Fibroblast of skin of left biceps (primary cell): ENCODE measurements around the gene NOTCH1.
"Not testable (repeated sequence)": the region's sequence is repeated elsewhere in the genome, so short reads cannot be mapped to it uniquely, and the experiment has no call there.

Source experiments
- DNase-seq, 2 experiments: peaks; one replicate each; pipeline ENCODE4 v3.0.0-alpha.2; 2013; ENCODE audit warnings: low read depth in 2 of 2

The NOTCH1 gene

DNA sequence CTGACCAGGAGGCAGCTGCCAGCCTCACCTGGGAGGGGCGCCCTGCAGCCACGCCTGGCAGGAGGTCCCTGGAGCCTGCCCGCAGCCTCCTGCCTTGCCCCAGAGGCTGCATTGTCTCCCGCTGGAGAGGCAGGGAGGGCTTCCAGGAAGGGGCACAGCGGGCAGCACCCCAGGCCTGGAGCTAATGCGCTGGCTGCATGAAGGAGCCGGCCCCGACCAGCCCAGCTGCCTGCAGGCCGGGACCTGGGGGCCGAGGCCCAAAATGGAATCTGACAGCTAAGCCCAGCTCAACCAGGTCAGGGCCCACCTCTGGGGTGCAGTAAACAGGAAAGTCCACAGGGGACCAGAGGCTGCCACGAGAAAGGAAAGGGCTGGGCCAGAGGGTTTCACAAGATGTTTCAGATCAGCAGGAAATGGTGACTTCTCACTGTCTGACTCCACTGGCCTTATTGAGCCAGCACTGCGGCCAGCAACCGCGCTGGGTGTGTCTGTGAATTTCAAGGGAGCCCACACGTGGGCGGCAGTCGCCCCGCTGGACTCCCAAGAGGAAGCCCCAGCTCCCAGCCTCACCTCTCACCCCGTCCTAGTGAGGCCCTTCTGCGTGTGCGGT is 18.6 kb upstream of the NOTCH1 start:
- DNase-seq: no peak

DNA sequence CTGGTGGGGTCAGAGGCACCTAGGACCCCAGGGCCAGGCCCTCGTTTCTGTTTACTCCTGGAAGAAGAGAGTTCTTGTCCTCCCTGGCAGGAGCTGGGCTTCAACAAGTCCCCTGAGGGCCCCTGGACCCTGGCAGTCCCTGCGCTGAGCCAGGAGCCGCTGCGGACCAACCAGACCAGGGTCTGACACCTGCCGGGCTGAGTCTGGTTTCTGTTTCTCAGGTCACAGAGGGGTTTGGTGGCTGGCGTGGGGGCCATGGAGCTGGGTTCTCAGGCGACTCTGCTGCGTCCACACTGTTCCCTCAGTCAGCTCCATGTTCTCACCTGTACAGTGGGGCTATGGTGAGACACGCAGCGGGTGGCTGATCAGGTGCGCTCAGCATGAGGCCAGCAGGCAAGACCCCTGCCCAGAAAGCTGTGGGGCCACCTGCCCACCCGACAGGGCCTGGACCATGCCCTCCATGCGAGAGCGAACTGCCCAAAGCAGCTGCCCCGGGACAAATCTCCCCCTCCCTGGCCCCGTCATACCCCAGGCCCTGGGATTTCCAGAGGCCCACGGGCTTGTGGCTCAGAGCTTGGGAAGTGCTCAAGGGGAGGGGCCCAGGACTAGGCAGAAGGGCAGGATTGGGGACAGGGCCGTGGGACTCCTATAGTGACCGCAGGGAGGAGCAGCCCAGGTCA is 17.9 kb upstream of the NOTCH1 start:
- DNase-seq: no peak

DNA sequence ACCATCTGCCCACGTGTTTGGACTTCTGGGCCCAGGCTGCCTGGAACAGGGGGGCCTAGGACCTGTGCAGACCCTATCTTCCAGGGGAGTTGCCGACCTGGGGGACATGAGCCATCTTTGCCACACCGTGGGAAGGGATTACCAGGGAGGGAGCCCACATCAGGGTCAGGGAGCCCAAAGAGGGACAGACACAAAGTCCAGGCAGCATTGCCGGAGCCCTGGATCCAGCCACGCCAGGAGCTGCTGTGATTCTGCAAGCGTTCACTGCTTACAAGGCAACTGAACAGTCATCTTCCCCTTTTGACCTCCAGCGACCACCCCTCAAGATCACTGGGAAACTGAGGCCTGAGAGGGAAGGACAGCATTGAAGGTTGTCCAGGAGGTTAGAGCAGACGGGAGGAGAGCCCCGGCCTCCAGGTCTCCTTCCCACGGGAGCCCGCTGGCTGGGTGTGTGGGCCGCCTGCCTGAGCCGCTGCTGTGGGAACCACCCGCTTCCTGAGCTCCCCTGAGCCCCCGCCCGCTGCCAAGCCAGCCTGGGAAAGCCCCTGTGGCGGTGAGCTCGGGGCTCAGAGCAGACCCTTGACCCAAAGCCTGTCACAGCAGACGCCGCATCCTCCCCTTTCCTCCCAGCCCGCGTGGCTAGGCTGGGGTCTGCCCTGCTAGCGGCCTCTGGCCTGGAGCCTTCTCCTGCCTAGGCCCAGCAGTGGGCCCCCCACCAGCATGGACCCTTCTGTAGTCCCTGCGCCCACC is 17.1 kb upstream of the NOTCH1 start:
- no peak for DNase-seq

DNA sequence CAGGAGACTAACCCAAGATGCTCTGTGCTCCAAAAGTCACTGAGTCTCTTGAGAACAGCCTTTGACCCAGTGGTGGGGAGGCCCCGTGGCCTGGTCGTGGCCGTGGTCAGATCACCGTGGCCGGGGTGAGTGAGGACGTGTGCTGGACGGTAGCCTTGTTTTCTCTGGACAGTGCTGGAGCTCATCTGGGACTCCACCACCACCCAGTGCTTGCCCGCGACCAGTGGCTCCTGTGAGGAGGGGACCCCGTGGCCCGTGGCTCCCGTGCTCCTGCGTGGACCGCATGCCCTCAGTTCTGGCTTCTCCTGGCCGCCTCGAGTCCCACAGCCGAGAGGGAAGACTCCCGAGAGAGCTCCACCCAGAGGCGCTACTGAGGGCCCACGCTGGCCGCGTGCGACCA is 15.9 kb upstream of the NOTCH1 start:
- DNase-seq: no peak

DNA sequence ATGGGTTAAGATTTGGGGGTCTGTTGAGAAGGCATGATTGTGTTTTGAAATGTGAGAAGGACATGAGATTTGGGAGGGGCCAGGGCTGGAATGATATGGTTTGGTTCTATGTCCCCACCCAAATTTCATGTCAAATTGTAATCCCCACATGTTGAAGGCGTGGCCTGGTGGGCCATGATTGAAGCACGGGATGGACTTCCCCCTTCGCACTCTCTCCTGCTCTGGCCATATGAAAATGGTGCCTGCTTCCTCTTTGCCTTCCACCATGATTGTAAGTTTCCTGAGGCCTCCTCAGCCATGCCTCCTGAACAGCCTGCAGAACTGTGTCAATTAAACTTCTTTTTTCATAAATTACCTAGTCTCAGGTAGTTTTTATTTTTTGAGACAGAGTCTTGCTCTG is 14.7 kb upstream of the NOTCH1 start:
- no peak for DNase-seq

DNA sequence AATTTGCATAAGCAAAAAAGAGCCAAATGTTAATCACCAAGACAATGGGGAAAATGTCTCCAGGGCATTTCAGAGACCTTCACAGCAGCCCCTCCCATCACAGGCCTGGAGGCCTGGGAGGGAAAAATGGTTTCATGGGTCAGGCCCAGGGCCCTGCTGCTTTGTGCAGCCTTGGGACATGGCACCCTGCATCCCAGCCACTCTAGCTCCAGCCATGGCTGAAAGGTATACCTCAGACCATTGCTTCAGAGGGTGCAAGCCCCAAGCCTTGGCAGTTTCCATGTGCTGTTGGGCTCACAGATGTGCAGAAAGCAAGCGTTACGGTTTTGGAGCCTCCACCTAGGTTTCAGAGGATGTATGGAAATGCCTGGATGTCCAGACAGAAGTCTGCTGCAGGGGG is 13.5 kb upstream of the NOTCH1 start:
- not testable (repeated sequence) for DNase-seq

DNA sequence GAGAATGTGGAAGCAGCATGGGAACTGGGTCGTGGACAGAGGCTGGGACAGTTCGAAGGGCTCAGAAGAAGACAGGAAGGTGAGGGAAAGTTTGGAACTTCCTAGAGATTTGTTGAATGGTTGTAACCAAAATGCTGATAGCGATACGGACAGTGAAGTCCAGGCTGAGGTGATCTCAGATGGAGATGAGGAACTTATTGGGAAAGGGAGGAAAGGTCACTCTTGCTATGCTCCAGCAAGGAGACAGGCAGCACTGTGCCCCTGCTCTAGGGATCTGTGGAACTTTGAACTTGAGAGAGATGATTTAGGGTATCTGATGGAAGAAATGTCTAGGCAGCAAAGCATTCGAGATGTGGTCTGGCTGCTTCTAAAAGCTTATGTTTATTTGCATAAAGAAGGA is 13.0 kb upstream of the NOTCH1 start:
- not testable (repeated sequence) for DNase-seq

DNA sequence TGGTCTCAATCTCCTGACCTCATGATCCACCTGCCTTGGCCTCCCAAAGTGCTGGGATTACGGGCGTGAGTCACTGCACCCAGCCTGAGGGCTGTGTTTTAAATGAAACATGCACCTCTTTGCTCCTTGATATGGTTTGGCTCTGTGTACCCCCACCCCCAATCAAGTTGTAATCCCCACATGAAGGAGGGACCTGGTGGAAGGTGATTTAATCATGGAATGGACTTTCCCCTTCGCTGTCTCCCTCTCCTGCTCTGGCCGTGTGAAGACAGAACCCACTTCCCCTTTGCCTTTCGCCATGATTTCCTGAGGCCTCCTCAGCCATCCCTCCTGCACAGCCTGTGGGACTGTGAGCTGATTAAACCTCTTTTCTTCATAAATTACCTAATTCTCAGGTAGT is 12.5 kb upstream of the NOTCH1 start:
- DNase-seq: no peak

DNA sequence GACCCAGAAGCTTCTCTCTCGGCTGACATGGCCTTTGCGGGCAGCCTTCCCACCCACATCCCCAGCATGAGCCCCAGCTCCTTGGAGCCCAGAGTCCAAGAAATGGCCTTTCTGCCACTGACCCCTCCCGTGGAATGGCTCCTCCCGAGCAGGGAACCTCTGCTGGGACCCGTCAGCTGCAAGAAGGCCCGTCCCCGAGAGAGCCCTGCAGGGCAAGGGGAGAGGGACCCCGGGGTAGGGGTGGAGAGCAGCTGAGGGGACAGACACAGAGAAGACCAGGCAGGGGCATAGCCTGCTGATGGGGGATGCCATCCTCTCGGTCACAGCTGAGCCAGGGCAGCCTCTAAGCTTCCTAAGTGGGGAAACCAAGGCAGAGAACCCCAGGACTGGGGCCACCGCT is 11.2 kb upstream of the NOTCH1 start:
- no peak for DNase-seq

DNA sequence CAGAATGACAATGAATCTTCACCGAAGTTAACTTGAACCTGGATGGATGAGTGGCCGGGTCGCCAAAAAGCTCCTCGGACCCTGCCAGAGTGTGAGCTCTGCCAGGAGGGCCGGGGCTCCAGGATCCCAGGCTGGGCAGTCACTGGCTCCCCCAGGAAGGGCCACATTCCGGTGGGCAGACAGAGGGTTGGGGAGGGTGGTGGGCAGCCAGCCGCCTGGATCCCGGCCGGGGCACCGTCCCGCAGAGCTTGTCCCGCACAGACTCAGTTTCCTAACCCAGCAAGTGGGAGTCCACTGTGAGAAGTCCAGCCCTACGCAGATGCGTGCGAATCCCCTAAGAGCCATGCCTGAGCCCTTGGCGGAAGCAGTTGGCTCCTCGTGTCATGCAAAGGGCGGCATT is 10.3 kb upstream of the NOTCH1 start:
- no peak for DNase-seq

DNA sequence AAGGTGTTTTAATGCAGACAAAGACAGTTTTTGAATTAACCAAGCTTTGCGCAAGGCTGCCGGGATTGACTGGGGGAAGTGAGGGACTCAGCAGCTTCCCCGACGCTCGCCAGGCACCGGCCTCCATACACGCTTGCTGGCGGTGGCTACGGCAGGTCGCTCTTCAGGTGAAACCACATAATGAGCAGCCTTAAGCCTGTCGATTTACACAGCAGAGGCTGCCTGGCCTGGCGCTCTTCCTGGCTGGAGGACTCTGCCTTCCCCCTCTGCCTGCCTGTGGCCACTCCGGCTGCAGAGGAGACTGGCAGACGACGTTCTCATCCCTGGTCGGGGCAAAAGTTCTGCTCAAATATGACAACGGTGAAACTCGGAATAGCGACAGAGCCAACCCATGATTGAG is 9.0 kb upstream of the NOTCH1 start:
- DNase-seq: no peak

DNA sequence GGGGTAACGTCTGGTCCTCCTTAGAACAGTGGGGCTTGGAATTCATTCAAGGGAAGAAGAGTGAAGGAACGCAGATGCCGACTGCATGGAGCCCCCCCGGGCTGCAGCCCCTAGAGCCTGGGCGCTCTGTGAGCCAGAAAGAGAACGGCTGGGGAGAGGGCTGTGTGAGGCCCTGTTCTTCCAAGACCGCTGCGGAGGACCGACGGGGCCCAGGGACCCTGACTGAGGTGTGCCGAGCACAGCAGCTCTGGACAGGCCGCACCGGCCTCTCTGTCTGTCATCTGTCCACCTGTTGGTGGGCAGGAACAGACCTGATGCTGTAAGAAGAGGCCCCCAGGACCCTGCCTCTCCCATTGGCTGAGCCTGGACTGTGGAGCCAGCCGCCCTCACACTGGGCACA is 7.7 kb upstream of the NOTCH1 start:
- no peak for DNase-seq

DNA sequence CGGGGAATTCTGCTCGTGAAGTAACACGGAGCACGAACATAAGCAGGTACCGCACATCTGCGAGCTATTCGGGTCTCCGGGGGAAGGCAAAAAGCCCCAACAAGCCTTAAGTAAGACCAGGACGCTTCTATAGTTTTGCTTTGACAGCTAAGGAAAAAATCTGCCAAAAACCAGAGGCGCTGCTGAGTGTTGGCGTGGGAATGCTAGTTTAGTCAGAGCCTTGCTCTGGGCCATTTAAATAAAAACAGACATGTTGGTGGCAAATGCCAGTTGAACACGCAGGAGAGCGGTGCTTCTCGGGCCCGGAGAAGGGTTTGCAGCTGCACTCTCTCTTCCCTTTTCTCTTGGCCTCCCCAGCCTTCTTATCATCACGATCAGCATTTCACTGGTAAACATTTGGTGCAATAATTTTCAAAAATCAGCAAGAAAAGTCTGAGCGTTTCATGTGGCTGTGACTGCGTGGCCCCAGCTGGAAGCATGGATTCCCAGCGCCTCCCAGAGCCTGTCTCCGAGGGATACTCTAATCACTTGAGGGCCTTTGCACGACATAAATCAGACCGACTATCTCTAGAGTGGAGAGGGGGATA is 6.4 kb upstream of the NOTCH1 start:
- DNase-seq: peak; percentile 85 to 86

DNA sequence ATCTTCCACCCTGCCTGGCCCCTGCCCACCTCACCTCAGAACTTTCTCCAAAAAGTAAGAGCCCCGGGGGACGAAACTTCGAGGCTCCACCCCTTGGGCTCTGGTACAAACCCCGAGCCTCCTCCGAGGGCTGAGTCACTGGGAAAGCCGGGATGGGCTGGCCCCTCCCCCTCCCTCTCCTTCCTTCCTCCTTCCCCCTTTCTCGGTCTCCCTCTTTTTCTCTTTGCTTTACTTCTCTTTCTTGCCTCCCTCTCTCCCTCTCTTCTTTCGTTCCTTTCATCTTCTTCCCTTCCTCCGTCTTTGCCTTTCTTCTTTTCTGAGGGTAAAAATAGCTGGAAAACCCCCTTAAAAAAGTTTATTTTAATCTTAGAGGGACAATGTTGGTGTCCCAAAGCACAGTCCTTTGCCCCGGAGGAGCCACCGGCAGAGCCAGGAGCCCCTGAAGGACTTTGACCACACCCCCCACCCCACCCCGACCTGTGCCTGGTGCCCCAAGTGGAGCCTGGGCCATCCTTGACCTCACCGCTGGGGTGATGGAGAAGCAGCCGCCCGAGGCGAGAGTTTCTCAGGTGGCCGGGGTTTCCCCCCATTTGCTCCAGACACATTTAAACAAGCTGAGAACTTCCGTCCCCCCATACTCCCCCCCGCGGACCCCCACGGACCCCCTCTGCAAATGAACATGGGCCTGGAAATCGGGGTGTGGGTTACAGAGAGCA is 5.7 kb upstream of the NOTCH1 start:
- peak; percentile 37 to 44 for DNase-seq

DNA sequence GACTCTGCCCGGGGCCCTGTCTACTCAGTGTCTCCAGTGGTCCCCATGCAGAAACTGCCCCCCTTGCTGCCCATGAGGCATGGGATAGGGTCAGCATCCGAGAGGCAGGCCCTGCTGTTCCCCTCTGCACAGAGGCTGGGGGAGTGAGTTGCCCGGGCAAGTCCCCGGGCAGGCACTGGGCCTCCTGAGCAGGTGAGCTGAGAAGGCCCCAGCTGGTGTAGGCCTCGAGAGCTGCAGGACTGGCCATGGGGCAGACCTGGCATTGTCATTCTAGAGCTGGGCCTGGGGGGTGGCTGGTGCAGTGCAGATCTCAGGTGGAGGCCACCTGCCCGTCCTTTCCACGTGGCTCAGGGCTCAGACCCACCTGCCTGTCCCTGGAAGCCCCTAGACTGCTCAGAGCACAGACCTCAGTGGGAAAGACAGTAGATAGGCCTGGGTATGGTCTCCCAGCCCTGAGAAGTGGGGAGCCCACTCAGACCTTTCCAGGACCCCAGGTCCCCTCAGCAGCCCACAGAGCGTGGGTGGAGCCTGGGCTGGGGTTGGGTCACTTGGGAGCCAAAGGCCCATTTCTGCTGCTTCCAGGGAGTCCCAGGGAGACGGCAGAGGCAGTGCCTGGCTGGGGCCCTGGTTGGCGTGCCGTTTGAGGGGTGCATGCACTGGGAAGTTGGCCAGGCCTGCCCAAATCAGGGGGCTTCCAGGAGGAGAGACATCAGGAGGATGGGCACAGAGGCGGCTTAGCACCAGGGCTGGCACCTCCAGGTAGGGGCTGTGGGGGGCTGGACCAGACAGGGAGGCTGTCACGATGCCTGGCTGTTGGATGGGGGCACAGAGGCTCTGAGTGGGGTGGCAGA is 4.8 kb upstream of the NOTCH1 start:
- no peak for DNase-seq

DNA sequence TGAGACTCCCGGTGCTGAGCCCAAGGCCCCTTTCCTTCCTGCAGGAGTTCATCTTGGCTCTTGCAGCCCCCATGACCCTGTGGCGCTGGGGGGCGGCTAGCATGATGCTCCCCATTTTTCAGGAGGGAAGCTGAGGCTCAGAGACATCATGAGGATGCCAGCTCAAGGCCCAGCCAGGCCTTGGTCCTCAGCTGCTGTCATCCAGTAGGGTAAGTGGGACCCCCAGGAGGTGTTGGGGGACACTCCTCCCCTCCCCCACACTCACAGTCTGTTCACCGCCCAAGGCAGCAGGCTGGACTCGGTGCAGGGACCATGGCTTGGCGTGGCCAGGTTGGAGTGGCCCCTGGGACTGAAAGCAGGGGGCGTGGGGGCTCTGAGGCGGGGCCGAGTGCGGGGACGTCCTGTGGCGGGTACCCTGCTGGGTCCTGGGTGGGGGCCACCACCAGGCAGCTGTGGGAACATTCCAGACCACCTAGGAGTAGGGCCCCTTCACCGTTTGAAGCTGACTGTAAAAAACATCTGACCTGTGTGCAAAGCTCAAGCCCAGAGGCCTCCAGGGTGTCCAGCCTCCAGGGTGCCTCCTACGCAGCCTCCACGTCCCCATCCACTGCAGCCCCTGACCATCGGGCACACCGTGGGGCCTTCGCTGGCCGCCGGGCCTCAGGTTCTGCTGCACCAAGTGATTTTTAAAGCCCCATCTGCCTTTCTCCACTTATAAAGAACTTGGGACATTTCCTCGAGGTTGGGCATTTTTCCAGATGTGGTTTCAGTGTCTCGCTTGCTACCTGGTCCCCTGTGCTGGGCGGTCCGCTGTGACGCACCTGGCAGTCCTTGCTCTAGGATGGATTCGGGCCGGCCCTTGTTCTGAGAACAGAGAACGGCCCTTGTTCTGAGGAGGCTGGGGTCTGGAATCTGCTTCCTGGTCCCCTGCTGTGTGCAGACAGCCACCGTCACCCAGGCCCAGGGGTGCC is 3.4 kb upstream of the NOTCH1 start:
- DNase-seq: no peak

DNA sequence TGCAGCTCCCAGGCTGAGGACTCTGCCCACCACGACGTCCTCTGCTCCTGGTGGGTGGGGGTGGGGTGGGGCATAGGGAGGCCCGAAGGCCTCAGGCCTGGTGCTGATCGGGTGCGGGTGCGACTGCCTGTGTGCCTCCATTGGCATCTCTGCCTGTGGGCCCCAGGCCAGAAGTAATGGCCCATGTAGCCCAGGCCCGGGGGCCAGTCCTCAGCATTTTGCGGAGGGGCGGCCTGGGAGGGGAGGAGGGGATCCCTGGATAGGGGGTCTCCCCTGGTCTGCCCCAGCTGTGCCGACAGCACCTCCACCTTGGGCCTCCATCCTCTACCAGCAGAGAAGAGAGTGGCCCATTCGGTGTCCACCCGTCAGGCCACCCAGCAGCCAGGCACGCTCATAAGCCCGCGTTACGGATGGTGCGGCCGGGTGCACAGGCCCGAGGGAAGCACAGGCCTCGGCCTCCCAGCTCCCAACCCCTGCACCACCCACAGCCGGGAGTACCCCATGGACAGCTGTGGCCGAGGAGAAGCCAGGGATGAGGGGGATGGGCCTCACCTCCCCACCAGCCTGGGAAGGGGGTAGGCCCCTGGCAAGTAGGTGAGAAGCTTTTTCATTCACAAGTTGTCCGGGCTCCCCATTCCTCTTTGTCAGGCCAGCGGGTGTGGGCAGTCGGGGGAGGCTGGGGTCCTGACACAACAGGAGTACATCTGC is 1.8 kb upstream of the NOTCH1 start:
- DNase-seq: no peak

DNA sequence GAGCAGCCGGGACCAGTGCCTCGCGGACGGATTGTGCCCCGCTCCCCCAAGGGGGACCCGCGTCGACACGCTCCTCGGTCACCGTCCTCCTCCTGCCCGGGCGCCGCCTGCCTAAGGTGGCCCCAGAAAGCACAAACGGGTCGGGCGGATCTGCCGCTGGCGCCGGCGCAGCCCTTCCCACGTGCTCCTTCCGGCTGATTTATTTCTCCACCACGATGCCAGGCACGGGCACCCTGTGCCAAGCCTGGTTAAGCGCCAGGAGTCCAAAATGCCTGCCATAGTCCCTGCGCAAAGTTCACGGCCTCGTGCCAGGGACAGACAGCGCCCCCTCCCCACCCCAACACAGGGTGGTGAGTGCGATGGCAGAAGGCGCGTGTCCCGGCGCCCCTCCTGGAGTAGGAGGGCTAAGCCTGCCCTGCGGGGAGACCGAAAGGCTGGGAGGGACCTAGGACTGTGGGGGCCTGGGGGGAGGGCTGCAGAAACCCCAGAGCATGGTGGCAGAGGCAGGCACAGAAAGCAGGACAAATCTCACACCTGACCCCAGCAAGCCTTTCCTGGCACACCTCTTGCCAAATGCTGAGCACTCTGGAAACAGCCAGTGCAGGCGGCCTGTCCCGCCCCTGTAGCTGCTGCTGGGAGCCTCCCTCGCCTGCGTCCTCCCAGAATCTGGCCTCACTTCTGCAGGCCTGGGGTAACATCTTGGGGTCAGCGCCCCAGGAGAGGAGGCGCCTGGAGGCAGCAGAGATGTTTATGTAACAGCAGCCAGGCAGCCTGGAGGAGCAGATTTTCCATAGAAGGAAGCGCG is 1.1 kb upstream of the NOTCH1 start:
- no peak for DNase-seq

DNA sequence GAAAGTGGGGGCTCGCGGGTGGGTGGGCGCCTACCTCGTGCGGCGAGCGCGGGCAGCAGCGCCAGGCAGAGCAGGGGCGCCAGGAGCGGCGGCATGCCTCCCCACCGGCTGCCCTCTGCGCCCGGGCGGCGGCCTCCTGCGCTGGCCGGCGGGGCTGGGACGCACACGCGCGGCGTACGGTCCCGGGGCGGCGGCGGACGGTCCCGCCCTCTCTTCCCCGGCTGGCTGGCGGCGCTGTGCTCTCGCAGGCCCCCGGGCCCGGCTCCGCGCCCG is 220 bp downstream of the NOTCH1 start:
- DNase-seq: no peak
